ENCODE data around the gene STARD9.
"Not testable (repeated sequence)": the region's sequence is repeated elsewhere in the genome, so short reads cannot be mapped to it uniquely, and the experiment has no call there.

STARD9 gene

GRCh38 chr15:42732095-42732827 is 156.9 kb downstream of the STARD9 start:
- DNase-seq, result no peak

- no peak for DNase-seq
These were observed 157.6 kb downstream of the STARD9 start for GRCh38 chr15:42733027-42733426.

GRCh38 chr15:42734076-42734672 is 158.8 kb downstream of the STARD9 start:
- DNase-seq, result no peak

- no peak for DNase-seq
These were observed 160.2 kb downstream of the STARD9 start for GRCh38 chr15:42735382-42736165.

GRCh38 chr15:42736178-42736792 is 160.9 kb downstream of the STARD9 start:
- no peak for DNase-seq

GRCh38 chr15:42736793-42737528 is 161.6 kb downstream of the STARD9 start, which contains the start of gene CDAN1:
CDAN1 (minus strand) TSS chr15:42737128; CDS start chr15:42737102, 26 bp downstream.
- no peak for DNase-seq

- DNase-seq, result no peak
These were observed 162.3 kb downstream of the STARD9 start for GRCh38 chr15:42737529-42738328.

GRCh38 chr15:42741710-42742109 is 166.3 kb downstream of the STARD9 start:
- no peak for DNase-seq

GRCh38 chr15:42742149-42742548 is 166.7 kb downstream of the STARD9 start:
- DNase-seq, result no peak

- DNase-seq, result no peak
These were observed 168.8 kb downstream of the STARD9 start for GRCh38 chr15:42744195-42744594.

GRCh38 chr15:42749266-42749665 is 173.9 kb downstream of the STARD9 start:
- no peak for DNase-seq

- DNase-seq, result no peak
These were observed 174.9 kb downstream of the STARD9 start for GRCh38 chr15:42750306-42750705.

- DNase-seq, result no peak
These were observed 183.7 kb downstream of the STARD9 start for GRCh38 chr15:42759093-42759492.

- DNase-seq, result no peak
These were observed 185.4 kb downstream of the STARD9 start for GRCh38 chr15:42760759-42761158.

GRCh38 chr15:42761813-42762212 is 186.4 kb downstream of the STARD9 start:
- not testable (repeated sequence) for DNase-seq

GRCh38 chr15:42764154-42764731 is 188.8 kb downstream of the STARD9 start:
- not testable (repeated sequence) for DNase-seq

GRCh38 chr15:42766109-42766508 is 190.7 kb downstream of the STARD9 start:
- DNase-seq, result not testable (repeated sequence)

Measured in NCI-H2081 treated with DMSO at 0.1 percent for 48 hours (cell line).